ENCODE results near the gene SELENOK. TPM values are rescaled to one million over a fixed set of nuclear protein-coding genes. Genes with fewer than 3 reads are reported as not detected.

SELENOK gene
- total and polyA plus RNA-seq, 3 donors from 2014 or later = 49.9 to 95.9 (median 61.2) TPM

GRCh38 chr3:53900666-53901331 is 9.1 kb upstream of the SELENOK start:
- no peak for DNase-seq
- no peaks in the 10 kb centered on the region for H3K27me3 ChIP-seq
- TF ChIP-seq, protein P1, sequence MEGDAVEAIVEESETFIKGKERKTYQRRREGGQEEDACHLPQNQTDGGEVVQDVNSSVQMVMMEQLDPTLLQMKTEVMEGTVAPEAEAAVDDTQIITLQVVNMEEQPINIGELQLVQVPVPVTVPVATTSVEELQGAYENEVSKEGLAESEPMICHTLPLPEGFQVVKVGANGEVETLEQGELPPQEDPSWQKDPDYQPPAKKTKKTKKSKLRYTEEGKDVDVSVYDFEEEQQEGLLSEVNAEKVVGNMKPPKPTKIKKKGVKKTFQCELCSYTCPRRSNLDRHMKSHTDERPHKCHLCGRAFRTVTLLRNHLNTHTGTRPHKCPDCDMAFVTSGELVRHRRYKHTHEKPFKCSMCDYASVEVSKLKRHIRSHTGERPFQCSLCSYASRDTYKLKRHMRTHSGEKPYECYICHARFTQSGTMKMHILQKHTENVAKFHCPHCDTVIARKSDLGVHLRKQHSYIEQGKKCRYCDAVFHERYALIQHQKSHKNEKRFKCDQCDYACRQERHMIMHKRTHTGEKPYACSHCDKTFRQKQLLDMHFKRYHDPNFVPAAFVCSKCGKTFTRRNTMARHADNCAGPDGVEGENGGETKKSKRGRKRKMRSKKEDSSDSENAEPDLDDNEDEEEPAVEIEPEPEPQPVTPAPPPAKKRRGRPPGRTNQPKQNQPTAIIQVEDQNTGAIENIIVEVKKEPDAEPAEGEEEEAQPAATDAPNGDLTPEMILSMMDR (IDR thresholded peaks at IDR 0.05) = no peak
- no peak for TF ChIP-seq POLR2A (IDR thresholded peaks at IDR 0.05)
- no peak overlapping the region for H3K27ac ChIP-seq
- intact Hi-C loops (cut with DNase I; ENCODE audit: low total_unique reads) = no loop called here
- H3K9me3 ChIP-seq = no peaks in the 10 kb centered on the region
- no peak overlapping the region for H3K4me3 ChIP-seq
- no peaks in the 10 kb centered on the region for H3K4me1 ChIP-seq
- no peaks in the 10 kb centered on the region for H3K36me3 ChIP-seq (ENCODE audit: low read depth, missing control alignments)
- 95 to 96% methylated on average over 2 of the region's 2 CpGs for WGBS, 2 donors

GRCh38 chr3:53899750-53900149 is 8.1 kb upstream of the SELENOK start:
- H3K27ac ChIP-seq = no peak overlapping the region
- no peak for DNase-seq
- TF ChIP-seq POLR2A (IDR thresholded peaks at IDR 0.05) = no peak
- TF ChIP-seq, protein P1 (IDR thresholded peaks at IDR 0.05) = no peak
- intact Hi-C loops (cut with DNase I; ENCODE audit: low total_unique reads) = no loop called here
- no peaks in the 10 kb centered on the region for H3K27me3 ChIP-seq
- H3K36me3 ChIP-seq (ENCODE audit: low read depth, missing control alignments) = no peaks in the 10 kb centered on the region
- no peak overlapping the region for H3K4me3 ChIP-seq
- no peaks in the 10 kb centered on the region for H3K4me1 ChIP-seq
- no peaks in the 10 kb centered on the region for H3K9me3 ChIP-seq
- WGBS, 2 donors = 70 to 72% methylated on average over 2 of the region's 2 CpGs

DNA sequence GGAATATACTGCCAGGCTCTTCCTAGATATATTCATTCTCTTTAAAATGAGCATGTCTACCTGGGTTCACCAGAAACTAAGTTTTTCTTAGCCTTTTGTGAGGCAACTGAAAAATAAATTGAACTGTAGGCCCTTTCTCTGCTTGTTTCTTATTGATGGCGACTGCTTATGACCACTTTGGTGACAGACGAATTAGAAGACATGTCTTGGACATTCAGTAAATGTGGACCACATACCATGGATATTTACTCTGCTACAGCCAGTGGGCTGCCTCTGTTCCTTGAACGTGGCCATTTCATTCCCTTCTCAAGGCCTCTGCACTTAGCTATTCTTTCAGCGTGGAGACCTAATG is 603 bp upstream of the SELENOK start:
- intact Hi-C loops (cut with DNase I; ENCODE audit: low total_unique reads) = no loop called here
- Histone ChIP-seq H3K27ac (peak overlapping the region; percentile 94 to 95), H3K4me3 (peak overlapping the region; percentile 88 to 96), H3K9me3 (no peaks in the 10 kb centered on the region), H3K27me3 (no peaks in the 10 kb centered on the region), H3K4me1 (no peaks in the 10 kb centered on the region), H3K36me3 (ENCODE audit: low read depth, missing control alignments) (no peaks in the 10 kb centered on the region)
- 25 to 32% methylated on average over 4 of the region's 4 CpGs for WGBS, 2 donors
- DNase-seq = peak; percentile 29
- TF ChIP-seq POLR2A (IDR thresholded peaks at IDR 0.05) = no peak
- TF ChIP-seq, protein P1 (IDR thresholded peaks at IDR 0.05) = no peak

DNA sequence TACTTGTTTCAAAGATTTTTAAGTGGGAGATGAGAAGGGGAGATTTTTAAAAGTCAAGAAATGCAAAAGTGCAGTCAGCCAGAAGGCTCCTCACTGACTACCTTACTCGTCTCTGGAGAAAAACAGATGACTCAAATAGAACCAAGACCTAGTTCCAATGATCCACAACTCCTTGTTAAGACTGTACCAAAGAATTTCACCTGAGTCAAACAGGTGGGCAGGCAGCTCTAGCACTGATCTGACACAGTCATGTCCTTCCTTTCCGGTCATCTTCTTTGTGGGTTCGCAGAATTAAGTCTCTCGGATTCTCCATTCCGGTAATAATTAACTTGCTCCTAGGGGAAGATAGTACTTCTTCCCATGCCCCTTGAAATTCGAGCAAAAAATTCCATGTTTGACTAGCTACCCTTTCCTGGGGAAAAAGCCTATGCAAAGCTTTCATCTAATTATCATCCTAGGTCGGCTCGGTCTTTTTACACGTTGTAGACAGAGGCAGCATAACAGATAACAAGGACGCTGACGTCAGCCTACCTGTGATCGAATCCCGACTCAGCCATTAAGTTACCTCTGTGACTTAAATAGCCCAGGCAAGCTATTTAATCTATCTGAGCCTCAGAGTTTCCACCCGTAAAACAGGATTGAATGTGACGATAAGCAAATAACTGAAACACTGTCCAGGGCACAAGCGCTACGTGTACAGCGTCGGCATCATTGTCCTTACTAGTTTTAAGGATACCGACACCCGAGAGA is 758 bp downstream of the SELENOK start:
- TF ChIP-seq POLR2A (IDR thresholded peaks at IDR 0.05) = no peak
- TF ChIP-seq, protein P1 (IDR thresholded peaks at IDR 0.05) = no peak
- H3K9me3 ChIP-seq = no peaks in the 10 kb centered on the region
- intact Hi-C loops (cut with DNase I; ENCODE audit: low total_unique reads) = no loop called here
- H3K36me3 ChIP-seq (ENCODE audit: low read depth, missing control alignments) = no peaks in the 10 kb centered on the region
- H3K4me3 ChIP-seq = peak overlapping the region; percentile 88 to 96
- H3K4me1 ChIP-seq = no peaks in the 10 kb centered on the region
- H3K27ac ChIP-seq = peak overlapping the region; percentile 94 to 95
- WGBS, 2 donors = 4% methylated on average over 19 to 21 of the region's 21 CpGs
- peak; percentile 81 for DNase-seq
- no peaks in the 10 kb centered on the region for H3K27me3 ChIP-seq
